ENCODE data around the gene SIGLEC10. TPM values are rescaled to one million over a fixed set of nuclear protein-coding genes. Genes with fewer than 3 reads are reported as not detected.

The SIGLEC10 gene
- total RNA-seq, 1 experiment from 2014 or later, result not detected

DNA sequence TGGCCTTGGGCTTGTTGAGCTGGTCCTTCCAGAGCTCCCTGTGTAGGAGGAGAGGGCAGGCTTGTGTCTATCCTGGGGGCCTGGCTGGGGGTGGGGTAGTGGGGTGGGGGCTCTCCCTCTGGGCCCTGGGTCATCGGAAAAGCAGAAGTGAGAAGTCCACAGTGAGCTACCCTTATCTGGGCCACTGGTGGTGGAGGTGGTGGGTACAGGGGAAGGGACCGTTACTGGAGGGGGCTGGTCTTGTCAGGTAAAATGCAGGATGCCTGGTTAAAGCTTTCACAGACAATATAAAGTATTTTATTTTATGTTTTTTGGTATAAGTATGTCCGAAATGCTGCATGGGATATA, 342 bp upstream of the SIGLEC10 start:
- Histone ChIP-seq H3K36me3 (ENCODE audit: control insufficient read depth in 1 of 2, insufficient read depth in 2 of 2, low read length in 2 of 2) (no peaks in the 10 kb centered on the region), H3K9me3 (ENCODE audit: control insufficient read depth in 1 of 2, insufficient read depth in 1 of 2, low read depth in 1 of 2, low read length in 2 of 2) (no peaks in the 10 kb centered on the region), H3K4me2 (ENCODE audit: low read length) (no peak overlapping the region), H4K20me1 (ENCODE audit: insufficient read depth) (no peaks in the 10 kb centered on the region), H3K27me3 (ENCODE audit: insufficient read depth, low read length) (no peaks in the 10 kb centered on the region), H3K27ac (ENCODE audit: low read depth, low read length) (no peak overlapping the region), H3K4me3 (replicated peaks in 1 of 2; ENCODE audit: low read depth in 1 of 2, low read length in 2 of 2) (no peak overlapping the region), H3K4me1 (ENCODE audit: control insufficient read depth in 1 of 2, insufficient read depth in 2 of 2, low read length in 2 of 2) (no peaks in the 10 kb centered on the region; a peak in 1 of 4 replicates), H3K79me2 (ENCODE audit: insufficient read depth, low read length) (no peaks in the 10 kb centered on the region), H3K9ac (ENCODE audit: low read length) (no peak overlapping the region), H3K9me2 (ENCODE audit: insufficient read depth) (no peaks in the 10 kb centered on the region), H2AFZ (ENCODE audit: low read depth, low read length, poor library complexity, severe bottlenecking) (no peak overlapping the region)
- DNase-seq (ENCODE audit: low read depth, low spot score) (no peak), ATAC-seq (no peak)
- no TSS peak for BruUV-seq (replicated peaks)
- TF ChIP-seq JUND (IDR thresholded peaks at IDR 0.05) (no peak), ZFX (IDR thresholded peaks at IDR 0.05) (no peak), SP1 (IDR thresholded peaks at IDR 0.05; ENCODE audit: low read depth) (no peak), CEBPB (IDR thresholded peaks at IDR 0.05; ENCODE audit: low read depth) (no peak), EGR1 (IDR thresholded peaks at IDR 0.05; ENCODE audit: low read depth) (no peak), RAD21 (IDR thresholded peaks at IDR 0.05; ENCODE audit: low read depth) (no peak), ZBTB33 (IDR thresholded peaks at IDR 0.05; ENCODE audit: extremely low read depth, insufficient replicate concordance, low read length) (no peak), SIN3A (IDR thresholded peaks at IDR 0.05; ENCODE audit: low read depth) (no peak), TCF7L2 (IDR thresholded peaks at IDR 0.05; ENCODE audit: borderline replicate concordance, extremely low read depth, insufficient read depth, insufficient read length) (no peak), EZH2 (IDR thresholded peaks at IDR 0.05) (no peak), CBX3 (IDR thresholded peaks at IDR 0.05; ENCODE audit: low read depth) (no peak), MAX (IDR thresholded peaks at IDR 0.05) (no peak), POLR2AphosphoS5 (IDR thresholded peaks at IDR 0.05; ENCODE audit: low read depth, low read length) (no peak), ZNF274 (IDR thresholded peaks at IDR 0.05; ENCODE audit: low read depth, low read length) (no peak), ELF1 (IDR thresholded peaks at IDR 0.05; ENCODE audit: borderline replicate concordance, low read depth) (no peak), POLR2A (IDR thresholded peaks at IDR 0.05; ENCODE audit: borderline replicate concordance, extremely low read depth, insufficient read depth, insufficient read length) (no peak)
- TF ChIP-seq, protein P1, sequence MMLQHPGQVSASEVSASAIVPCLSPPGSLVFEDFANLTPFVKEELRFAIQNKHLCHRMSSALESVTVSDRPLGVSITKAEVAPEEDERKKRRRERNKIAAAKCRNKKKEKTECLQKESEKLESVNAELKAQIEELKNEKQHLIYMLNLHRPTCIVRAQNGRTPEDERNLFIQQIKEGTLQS (IDR thresholded peaks at IDR 0.05), result no peak
- TF ChIP-seq, protein P2, sequence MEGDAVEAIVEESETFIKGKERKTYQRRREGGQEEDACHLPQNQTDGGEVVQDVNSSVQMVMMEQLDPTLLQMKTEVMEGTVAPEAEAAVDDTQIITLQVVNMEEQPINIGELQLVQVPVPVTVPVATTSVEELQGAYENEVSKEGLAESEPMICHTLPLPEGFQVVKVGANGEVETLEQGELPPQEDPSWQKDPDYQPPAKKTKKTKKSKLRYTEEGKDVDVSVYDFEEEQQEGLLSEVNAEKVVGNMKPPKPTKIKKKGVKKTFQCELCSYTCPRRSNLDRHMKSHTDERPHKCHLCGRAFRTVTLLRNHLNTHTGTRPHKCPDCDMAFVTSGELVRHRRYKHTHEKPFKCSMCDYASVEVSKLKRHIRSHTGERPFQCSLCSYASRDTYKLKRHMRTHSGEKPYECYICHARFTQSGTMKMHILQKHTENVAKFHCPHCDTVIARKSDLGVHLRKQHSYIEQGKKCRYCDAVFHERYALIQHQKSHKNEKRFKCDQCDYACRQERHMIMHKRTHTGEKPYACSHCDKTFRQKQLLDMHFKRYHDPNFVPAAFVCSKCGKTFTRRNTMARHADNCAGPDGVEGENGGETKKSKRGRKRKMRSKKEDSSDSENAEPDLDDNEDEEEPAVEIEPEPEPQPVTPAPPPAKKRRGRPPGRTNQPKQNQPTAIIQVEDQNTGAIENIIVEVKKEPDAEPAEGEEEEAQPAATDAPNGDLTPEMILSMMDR (IDR thresholded peaks at IDR 0.05 in 2 of 3, conservative IDR thresholded peaks at IDR 0.05 in 1 of 3; ENCODE audit: borderline replicate concordance in 1 of 3, insufficient read depth in 1 of 3, low read depth in 2 of 3, low read length in 2 of 3), result no peak
- TF ChIP-seq, protein P3, sequence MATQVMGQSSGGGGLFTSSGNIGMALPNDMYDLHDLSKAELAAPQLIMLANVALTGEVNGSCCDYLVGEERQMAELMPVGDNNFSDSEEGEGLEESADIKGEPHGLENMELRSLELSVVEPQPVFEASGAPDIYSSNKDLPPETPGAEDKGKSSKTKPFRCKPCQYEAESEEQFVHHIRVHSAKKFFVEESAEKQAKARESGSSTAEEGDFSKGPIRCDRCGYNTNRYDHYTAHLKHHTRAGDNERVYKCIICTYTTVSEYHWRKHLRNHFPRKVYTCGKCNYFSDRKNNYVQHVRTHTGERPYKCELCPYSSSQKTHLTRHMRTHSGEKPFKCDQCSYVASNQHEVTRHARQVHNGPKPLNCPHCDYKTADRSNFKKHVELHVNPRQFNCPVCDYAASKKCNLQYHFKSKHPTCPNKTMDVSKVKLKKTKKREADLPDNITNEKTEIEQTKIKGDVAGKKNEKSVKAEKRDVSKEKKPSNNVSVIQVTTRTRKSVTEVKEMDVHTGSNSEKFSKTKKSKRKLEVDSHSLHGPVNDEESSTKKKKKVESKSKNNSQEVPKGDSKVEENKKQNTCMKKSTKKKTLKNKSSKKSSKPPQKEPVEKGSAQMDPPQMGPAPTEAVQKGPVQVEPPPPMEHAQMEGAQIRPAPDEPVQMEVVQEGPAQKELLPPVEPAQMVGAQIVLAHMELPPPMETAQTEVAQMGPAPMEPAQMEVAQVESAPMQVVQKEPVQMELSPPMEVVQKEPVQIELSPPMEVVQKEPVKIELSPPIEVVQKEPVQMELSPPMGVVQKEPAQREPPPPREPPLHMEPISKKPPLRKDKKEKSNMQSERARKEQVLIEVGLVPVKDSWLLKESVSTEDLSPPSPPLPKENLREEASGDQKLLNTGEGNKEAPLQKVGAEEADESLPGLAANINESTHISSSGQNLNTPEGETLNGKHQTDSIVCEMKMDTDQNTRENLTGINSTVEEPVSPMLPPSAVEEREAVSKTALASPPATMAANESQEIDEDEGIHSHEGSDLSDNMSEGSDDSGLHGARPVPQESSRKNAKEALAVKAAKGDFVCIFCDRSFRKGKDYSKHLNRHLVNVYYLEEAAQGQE (IDR thresholded peaks at IDR 0.05; ENCODE audit: low read depth), result no peak
- CTCF ChIA-PET, result interaction anchor here (1.2 to 1.7 kb wide), 2 partner anchors 239 to 243 kb away, joined by 4 to 5 read pairs; no protein-coding TSS in a partner anchor
- RAD21 ChIA-PET (ENCODE audit: low non-redundant PET in 1 of 2, low total read pairs in 2 of 2, uncharacterized antibody in 2 of 2, unreplicated experiment in 2 of 2), result no interaction called here
- intact Hi-C loops (cut with micrococcal nuclease), result no loop called here
- POLR2A ChIA-PET, result no interaction called here

Data from HCT116 (cell line).